NCI-H510A treated with DMSO at 0.1 percent for 48 hours (cell line): ENCODE results near the gene SNRNP40.

ENCODE experiments used
- DNase-seq: peaks from one replicate; lab custom pipeline; 2025; lab: John Stamatoyannopoulos, UW

Gene SNRNP40

GRCh38 chr1:31231802-31232201, 64.8 kb downstream of the SNRNP40 start:
- no peak for DNase-seq

- no peak for DNase-seq
These were observed 66.2 kb downstream of the SNRNP40 start for GRCh38 chr1:31230378-31230777.

GRCh38 chr1:31228986-31229385, 67.6 kb downstream of the SNRNP40 start:
- no peak for DNase-seq

- no peak for DNase-seq
These were observed 68.6 kb downstream of the SNRNP40 start for GRCh38 chr1:31227891-31228568.

- no peak for DNase-seq
These were observed 72.5 kb downstream of the SNRNP40 start for GRCh38 chr1:31224068-31224467.

GRCh38 chr1:31222176-31222575, 74.4 kb downstream of the SNRNP40 start:
- DNase-seq, result no peak

GRCh38 chr1:31221072-31221471, 75.5 kb downstream of the SNRNP40 start:
- DNase-seq, result no peak

- DNase-seq, result no peak
These were observed 77.1 kb downstream of the SNRNP40 start for GRCh38 chr1:31219489-31219888.

- DNase-seq, result no peak
These were observed 77.9 kb downstream of the SNRNP40 start for GRCh38 chr1:31218705-31219104.

GRCh38 chr1:31216016-31216415, 80.6 kb downstream of the SNRNP40 start:
- peak; percentile 45 for DNase-seq

GRCh38 chr1:31215065-31215570, 81.5 kb downstream of the SNRNP40 start:
- DNase-seq, result no peak

GRCh38 chr1:31214316-31215064, 82.1 kb downstream of the SNRNP40 start:
- no peak for DNase-seq
